ENCODE results near the gene GNAS-AS1.

Gene GNAS-AS1

DNA sequence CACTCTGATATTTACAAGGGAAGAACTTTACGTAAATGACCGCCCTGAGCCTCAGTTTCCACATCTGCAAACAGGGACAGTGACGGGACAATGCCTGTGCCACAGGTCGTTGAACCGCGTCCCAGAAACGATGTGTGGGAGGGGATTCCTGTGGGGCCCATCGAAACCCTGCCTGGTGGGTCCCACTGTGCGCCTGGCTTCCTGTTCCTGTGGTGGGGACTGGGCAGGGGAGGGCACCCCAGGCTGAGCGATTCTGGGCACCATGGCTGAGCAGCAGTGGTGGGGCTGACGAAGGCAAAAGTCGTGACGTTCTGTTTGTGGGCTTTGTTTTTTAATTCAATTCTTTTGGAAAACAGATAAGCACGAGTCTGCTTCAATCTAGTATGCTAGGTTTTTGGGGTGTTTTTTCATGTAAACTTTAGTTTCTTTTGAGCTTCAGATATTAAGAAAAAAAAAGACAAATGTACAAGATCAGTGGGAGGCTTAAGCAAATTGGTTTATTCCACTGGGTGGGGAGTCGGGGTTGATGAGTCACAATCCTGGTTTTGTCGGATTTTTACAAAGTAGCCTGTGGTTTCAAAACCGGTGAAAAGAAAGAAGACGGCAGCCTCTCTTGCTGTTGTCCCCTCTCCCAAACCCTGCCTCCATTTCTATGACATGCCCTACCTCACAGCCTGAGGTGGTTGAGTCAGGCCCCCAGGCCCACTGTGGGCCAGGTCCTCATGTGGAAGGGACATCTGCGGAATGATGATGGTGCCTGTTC is 40.4 kb downstream of the GNAS-AS1 start:
- no peak for DNase-seq (ENCODE audit: low read depth, low spot score)

DNA sequence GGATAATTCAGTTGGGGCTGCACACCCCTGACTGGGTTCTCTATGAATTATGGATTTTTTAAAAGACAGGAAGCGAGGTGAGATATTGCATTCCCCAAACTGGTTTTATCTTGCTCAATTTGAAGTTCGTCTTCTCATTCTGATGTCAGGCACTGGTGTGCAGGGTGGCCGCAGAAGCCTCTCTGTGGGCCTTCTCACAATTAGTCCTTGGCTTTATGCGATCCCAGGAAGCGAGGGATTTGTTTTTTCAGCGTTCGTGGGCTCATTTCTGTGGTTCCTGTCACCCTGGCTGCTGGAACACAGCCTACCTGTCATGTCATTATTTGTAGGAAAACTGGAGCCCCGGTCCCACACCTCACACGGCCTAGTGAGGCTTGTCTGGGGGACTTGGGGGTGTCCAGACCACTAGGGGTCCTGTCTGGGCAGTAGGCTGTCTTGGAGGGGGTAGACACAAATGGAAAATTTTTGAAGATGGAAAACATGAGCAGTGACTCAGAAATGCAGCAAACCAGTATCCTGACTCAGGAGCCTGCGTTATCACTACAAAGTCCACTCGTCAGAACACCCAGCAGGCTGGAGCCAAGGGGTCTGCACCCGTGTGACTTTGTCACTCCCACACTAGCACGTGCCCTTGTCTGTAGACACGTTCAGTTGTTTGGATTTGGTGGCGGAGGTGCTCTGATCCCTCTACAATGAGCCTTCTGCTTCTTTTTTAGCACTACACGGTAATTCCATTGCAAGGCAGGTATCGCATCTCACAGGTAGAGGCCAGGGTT is 42.2 kb downstream of the GNAS-AS1 start:
- no peak for DNase-seq (ENCODE audit: low read depth, low spot score)

DNA sequence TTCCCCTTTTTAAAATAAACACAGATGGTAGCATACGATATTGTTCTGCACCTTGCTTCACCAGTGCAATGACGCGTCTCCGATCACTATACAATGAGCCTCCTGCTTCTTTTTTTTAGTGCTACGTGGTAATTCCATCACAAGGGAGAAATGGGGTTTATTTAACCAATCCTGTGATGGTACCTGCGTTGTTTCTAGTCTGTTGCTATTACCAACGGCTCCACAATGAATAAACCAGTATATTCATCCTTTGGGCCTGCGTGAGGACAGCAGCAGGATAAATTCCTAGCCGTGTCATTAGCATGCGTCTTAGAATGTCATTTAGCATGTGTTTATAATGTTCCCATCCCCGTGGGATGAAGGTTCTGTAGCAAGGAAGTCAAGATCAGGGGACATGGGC is 42.9 kb downstream of the GNAS-AS1 start:
- no peak for DNase-seq (ENCODE audit: low read depth, low spot score)

DNA sequence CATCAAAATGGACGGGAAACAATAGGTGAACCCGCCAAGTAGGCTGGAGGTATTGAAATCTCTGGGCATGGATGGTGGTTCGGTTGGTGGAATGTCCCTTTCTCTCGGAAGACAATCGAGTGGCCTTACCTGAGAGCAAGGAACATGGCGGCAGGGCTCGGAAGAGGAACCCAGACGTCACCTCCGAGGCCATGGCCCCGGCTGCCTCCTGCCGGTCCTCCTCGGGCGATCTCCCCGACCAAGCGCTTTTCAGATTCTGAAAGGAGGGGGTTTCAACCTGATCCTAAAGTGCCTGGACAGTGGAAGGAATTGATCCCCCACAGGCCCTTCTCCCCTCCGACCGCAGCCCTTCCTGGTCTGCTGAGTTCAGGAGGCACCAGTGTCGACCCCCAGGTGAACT is 47.2 kb downstream of the GNAS-AS1 start:
- DNase-seq (ENCODE audit: low read depth, low spot score), result no peak

DNA sequence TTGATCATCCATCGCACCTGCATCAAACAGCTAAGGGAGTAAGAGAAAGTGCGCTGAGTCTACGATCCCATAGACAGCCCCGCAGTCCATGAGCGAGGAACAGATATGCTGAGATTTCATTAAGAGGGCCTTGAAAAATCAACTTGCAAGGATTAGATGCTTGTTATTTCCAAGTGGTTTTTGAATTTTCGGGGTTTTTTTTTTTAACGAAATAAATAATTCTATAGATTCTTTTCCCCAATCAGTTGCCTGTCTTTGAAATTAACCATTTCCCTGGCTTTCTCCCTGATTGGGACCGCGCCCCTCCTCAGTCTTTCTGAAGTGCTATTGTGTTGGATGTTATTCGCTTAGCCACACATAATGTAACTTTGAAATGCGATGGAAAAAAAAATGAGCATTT is 48.6 kb downstream of the GNAS-AS1 start:
- no peak for DNase-seq (ENCODE audit: low read depth, low spot score)

DNA sequence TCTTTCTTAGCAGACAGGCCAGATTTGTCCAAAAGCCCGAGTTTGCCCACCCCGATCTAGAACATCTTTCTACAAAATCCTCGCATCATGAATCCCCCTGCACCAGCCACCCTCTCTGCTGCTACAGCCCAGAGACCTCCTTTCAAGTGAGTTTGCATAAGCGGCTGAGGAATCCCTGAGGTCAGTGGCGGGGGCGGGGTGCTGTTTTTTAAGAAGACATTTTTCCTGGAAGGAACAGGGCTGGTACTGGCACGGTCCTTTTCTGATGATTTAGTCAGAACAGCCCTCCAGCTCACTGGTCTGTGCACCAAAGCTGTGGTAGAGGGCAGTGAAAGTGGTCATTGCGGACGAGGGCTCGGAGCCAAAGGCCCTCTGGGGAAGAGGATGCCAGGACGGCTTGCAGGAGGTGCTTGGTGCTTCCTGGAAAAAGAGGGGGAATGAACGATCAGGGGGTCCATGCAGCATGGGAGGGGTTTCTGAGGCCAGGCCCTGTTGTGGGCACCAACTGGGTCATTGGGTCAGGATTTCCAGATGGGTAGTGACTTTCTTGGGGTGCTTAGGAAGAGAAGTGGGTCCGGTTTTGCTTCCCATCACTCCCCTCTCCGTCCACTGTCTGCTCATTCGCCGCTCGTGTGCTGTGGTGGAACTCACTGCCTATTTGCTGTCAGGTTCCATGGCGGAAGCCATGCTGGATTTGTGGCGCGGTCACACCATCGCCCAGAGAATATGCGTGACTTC is 50.4 kb downstream of the GNAS-AS1 start:
- no peak for DNase-seq (ENCODE audit: low read depth, low spot score)

DNA sequence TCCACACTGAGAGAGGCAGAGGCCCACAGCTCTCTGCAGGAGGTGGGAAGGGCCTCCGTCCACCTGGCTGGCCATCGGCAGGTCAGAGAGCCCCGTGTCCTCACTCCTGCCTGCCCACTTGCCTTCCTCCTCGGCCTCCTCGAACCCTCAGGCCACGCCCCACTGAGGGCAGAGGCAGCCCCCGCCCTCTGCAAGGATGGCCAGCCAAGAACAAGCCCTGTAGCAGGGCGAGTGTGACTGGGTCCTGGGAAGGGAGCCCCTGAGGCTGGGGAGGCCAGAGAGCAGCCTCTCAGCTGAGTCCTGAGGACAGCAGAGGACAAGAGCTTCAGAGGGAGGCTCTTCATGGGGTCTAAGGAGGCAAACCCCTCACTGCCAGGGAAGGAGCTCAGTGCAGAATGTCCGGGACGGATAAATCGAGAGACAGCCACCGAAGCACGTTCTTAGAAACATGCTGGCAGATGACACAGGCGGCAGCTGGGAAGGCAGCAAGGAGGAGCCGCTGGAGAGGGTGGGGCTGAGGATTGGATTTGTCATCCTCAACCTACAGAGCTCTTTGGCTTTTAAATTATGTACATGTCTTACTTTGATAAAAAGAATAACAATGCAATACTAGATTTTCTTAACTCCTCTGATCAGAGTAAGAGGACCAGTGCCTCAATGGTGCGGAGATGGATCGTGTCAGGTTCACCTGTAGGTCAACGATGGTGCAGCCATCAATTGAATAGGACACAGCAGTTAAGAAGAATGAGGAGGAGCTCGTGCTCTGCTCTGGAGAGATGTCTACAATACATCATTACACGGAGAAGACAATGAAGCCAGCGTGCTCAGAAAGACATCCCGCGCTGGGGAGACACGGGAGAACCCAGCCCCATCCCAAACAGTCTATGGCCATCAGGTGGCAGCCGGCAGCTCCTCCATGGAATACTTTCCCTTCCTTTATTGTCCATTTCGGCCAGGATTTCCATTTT is 53.0 kb downstream of the GNAS-AS1 start:
- DNase-seq (ENCODE audit: low read depth, low spot score), result no peak

DNA sequence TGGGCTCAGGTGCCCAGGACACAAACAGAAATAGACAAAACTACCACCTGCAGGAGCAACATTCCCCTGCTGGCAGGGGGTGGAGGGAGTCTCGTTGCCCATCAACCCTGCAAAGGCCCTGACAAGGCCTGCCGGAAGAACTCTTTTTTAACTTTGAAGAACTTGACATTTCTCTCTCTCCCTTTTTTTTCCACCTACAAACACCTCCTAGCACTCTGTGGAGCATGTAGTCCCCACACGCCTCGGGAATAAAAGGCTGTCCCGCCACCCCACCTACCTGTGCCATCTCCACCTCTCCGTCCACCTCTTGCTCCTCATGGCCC is 54.8 kb downstream of the GNAS-AS1 start:
- no peak for DNase-seq (ENCODE audit: low read depth, low spot score)

DNA sequence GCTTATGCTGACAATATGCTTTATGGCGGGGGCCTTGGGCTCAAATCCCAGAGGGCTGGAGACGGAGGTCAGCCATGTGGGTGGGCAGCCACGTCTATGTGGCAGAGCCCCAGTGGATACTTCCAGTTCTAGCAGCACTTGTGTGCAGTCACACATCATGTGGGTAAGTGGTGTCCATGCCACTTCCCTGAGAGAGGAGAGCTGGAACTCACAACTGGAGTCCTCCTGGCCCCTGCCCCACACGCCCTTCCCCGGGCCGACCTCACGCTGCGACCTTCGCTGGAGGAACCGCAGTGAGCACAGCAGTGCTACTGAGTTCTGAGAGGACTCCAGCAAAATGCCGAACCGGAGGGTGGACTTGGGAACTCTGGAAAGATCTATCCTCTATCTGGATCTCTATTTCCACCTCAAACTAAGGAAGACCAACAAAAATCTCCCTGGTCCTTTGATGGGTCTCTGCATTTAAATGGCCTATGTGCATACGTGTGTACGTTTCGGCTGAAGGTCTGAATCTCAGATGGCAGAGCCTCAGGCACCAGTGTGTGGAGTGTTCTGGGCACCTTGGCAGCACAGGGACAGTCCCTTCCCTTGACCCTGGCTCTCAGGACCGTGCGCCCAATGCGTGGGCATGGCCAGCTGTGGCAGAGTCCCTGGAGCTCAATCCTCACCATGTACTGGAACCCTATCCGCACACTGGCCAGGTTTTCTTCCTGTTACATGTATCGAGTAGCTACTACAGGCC is 55.4 kb downstream of the GNAS-AS1 start:
- no peak for DNase-seq (ENCODE audit: low read depth, low spot score)

DNA sequence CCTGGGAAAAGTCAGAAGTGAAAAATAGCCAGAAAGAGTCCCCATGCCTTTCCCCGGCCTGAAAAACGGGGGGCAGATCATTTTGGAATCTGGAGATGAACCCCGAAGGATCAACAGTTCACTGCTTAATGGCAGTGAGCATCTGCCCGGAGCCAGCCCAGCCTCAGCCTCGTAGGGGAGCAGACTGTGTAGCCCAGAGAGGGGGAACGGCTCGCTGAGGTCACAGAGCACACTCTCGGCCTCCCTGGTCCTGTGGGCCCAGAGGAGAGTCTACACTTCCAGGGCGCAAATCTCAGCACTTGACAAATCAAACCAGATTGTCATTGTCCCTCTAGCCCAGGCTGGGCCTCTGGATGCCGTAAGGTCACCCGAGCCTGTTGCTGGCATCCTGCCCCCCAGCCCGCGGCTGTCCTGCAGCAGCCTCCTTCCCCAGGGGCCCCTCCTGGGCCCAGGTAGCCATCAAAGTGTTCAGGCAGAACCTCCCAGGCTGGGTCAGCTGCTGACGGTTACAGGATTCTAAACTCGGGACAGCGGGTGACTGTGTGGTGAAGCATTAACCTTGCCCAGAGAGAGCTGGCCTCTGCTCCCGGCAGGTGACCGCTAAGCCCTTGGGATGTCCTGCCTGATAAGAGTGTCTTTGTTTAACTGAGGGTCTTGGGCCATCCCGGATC is 56.1 kb downstream of the GNAS-AS1 start:
- no peak for DNase-seq (ENCODE audit: low read depth, low spot score)

DNA sequence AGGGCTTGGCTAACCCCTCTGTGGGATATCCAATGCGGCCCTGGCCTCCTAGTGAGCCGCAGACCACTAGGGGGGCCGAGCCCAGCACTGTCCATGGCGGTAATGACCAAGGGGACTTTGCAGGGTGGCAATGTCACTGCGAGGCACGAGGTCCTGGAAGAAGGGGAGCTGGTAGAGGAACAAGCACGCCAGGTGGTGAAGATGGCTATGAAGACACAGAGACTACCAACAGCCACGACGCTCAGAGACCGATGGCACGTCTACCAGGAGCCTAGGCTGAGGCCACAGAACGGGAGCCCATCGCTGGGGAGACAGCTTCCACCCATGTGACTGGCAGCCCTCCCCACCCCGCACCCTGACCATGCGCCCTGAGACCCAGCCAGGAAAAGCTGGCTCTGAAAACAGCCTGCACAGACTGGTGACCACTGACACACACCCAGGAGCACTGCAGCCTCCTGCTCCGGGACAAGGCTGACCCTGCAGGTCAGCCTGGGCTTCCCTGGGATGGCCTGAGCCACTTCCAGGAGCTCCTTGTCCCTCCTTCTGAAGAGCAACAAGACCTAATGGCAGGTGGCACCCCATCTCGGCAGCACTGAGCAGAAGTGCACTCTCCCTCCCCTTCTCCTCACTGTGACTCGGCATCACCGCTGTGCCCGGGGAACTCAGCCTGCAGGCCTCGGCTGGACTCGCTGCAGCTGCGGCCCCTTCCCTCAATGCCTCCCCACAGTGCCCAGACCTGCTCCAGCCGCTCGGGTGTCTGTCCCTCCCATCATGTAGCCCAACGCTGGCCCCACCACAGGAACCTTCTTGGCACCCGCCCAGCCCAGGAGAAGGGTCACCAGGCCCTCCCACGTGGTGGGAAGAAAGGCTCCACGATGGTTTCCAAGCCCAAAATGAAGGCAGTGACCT is 56.9 kb downstream of the GNAS-AS1 start:
- DNase-seq (ENCODE audit: low read depth, low spot score), result no peak

DNA sequence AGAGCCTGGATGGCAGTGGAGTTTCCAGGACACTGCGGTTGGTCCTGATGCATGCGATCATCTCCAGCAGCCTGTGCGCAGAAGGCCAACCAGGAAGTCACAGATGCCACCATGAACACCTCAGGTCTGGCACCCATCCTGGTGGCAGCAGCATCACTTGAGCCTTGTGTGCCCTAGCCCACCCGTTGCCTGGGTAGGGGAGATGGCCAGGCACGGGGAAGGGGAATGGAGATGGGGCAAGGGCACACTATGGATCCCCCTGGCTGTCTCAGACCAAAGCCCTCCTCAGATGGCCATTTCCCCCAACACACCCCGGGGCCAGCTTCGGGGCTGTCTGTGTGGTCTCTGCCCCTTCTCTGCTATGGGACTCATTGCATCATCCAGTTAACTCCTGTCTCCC is 58.3 kb downstream of the GNAS-AS1 start:
- DNase-seq (ENCODE audit: low read depth, low spot score), result no peak

DNA sequence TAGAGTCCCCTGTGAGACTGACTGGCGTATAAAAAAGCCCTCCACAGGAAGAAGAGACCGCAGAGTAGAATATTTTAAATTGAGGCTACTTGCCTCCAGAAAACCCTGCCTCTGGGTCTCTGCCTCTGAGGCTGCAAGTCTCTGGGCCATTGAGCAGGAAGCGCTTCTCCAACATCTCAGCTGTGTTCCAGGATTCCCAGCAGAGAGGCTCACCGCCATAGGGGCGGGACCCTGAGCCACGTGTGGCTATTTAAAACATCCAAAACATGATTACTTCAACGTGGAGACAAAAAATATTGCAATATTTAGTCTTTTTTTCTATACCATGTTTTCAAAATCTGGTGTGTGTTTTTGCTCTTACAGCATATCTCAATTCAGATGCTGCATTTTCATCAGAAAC is 59.4 kb downstream of the GNAS-AS1 start:
- DNase-seq (ENCODE audit: low read depth, low spot score), result no peak

DNA sequence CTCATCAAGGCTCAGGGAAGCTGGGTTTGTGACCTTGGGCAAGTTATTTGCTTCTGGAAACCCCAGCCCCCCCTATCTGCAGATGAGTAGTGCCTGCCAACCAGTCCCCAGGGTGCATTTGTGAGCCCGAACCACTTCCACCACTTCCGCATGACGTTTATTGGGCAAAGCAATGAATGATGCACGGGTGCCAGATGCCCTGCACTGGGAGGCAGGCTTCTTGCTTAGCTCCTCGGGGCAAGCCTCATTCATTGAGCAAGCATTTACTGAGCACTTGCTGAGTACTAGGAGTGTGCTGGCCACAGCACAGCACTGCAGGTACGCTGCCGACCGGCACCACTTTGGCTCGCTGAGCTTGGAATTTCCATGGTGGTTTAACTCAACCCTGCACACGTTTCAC is 60.2 kb downstream of the GNAS-AS1 start:
- DNase-seq (ENCODE audit: low read depth, low spot score), result no peak

DNA sequence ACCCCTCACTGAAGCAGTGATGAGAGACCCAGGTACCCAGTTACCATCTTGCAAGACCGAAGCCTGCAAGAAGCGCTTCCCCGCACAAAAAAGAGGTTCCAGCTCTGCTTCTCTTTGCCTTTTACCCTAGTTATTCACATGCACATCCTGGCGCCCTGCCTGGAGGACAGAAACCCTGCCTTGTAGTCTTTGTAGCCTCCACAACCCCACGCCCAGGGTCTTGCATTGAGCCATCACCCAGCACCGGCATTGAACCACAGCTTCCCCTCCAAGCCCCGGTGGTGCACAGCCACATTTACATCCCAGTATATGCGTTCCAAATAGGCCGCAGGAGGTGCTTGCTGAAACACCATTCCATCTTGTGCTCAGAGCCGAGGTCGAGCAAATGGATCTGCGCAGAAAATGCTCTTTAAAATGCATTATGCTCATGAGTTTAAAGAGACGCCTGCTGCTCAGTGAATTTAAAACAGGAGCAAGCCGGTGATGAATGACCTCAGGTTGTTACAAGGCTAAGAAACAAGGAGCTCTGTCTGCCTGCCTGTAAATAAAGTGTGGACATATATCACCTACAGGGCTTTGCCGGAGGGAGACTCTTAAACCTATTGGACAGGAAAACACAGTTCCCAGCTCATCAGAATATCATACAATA is 61.7 kb downstream of the GNAS-AS1 start:
- DNase-seq (ENCODE audit: low read depth, low spot score), result no peak

DNA sequence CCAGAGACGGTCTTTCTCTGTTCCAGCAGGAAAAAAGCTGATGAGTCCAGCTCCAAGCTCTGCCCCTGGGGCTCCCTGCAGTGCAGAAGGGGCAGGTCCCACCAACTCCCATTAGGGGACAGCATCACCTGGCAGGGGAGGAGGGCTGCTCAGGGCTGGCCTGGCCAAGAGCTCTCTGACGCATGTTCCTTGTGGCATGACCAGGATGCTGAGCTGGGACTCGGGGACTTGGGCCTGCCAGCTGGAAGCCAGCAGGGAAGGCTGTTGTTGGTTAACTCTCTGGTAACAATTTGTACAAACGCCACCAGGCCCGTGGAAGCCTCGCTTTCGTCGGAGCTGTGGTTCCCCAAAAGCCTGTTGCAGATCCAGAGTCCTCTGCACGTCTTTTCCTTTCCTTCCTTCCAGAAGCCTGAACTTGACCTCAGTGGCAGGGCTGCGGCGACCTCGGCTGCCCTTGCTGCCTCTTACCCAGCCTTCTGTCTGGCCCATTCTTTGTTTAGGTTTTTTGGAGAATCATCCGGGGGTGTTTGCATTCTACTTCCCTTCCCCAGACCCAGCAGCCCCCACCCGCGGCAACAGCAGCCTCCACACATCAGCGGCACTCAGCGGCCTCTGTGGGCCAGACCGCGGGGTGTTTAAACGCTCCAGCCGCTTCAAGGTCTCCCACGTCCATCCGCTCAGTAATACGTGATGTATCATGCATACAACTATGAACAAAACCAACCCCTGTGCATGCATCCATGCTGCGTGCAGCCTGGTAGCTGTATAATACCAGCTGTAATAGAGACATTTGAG is 63.3 kb downstream of the GNAS-AS1 start:
- no peak for DNase-seq (ENCODE audit: low read depth, low spot score)

DNA sequence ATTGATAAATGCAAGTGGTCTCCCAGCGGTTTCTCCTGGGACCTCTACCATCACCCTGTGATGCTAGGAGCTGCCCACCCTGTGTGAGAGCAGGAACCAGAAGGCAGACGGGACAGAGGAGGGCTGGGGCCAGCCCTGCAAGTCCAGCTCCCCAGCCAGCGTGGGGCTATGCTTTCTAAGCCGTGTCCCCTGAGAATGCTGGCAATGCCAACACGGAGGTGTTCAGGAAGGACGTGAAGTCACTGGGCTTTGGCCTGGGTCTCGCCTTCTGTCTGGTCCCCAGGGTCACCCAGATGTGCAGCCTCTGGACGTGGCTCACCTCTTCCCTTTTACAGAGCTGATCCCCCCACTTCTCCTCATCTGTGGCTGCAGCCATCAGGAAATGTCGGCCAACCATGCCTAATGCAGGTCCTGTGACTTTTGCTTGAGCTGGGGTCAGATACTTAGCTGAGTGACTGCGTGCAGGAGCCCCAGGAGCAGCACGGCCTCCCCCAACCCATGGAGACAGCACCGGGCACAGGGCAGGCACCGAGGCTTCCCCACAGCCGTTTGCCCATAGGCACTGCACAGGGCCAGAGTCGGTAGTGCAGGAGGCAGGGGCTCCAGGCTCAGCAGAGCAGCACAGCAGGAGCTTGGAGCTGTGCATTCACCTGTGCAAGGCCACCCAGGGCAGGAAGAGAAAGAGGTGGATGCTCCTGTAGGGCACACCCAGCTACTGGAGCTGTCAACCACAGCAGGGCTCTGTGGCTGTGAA is 66.2 kb downstream of the GNAS-AS1 start:
- DNase-seq (ENCODE audit: low read depth, low spot score), result no peak

Data from brain pericyte (primary cell).